Endothelial cell of umbilical vein (primary cell): Measurements from ENCODE around the gene PCDHB9. TPM values are rescaled to one million over a fixed set of nuclear protein-coding genes. Genes with fewer than 3 reads are reported as not detected.
A peak's percentile ranks its signal among the peaks of the same experiment; 100 is the strongest.
"Not testable (repeated sequence)": the region's sequence is repeated elsewhere in the genome, so short reads cannot be mapped to it uniquely, and the experiment has no call there.

ENCODE experiments used
- BruUV-seq: library from RNA; stranded (reverse); fragments of 400-500 nt; replicated peaks from 2 replicates; lab custom pipeline; 2021; lab: Mats Ljungman, UMichigan
- CTCF ChIA-PET: fragments of 300-600, 350-600 bp; sonication (Branson Sonifier 250); formaldehyde crosslinking; loops from one replicate; lab custom pipeline; 2021; ENCODE audit warnings: antibody characterized with exemption, inconsistent platforms; lab: Charles Lee
- POLR2A ChIA-PET: fragments of 300-600, 350-600 bp; sonication (Branson Sonifier 250); formaldehyde crosslinking; loops from one replicate; lab custom pipeline; 2021; ENCODE audit warnings: antibody characterized with exemption, inconsistent platforms; lab: Charles Lee
- DNase-seq: peaks from one replicate; pipeline ENCODE4 v3.0.0-alpha.2; 2011; ENCODE audit warnings: low read depth, low spot score
- FAIRE-seq: peaks from 2 replicates; lab custom pipeline; 2011; peaks lifted over from hg19 to GRCh38; lab: Jason Lieb, UNC
- H2AFZ ChIP-seq: 2 replicates; pipeline ENCODE4 v1.6.0; 2012; ENCODE audit warnings: low read depth, low read length, control low read depth, inconsistent platforms
- H3K27ac ChIP-seq: 2 replicates; pipeline ENCODE4 v1.5.1; 2011; ENCODE audit warnings: low read depth, mild to moderate bottlenecking, control low read depth, low read length, moderate library complexity; ENCODE audit not compliant: insufficient read depth
- H3K27me3 ChIP-seq, 2 experiments: 2 replicates each; pipeline versions ENCODE4 v1.6.0 to v1.6.1; 2011; ENCODE audit warnings: low read length in 2 of 2, mixed read lengths in 1 of 2; ENCODE audit not compliant: control insufficient read depth in 2 of 2, insufficient read depth in 2 of 2
- H3K36me3 ChIP-seq, 2 experiments: 2 replicates in 1 of 2; 3 replicates in 1 of 2; pipeline ENCODE4 v1.5.1; 2011; ENCODE audit warnings: low read length in 2 of 2, mild to moderate bottlenecking in 1 of 2, moderate library complexity in 1 of 2; ENCODE audit not compliant: control insufficient read depth in 2 of 2, insufficient read depth in 2 of 2; ENCODE audit errors: extremely low read depth in 1 of 2
- H3K4me1 ChIP-seq: 3 replicates; pipeline ENCODE4 v1.5.1; 2011; ENCODE audit warnings: mild to moderate bottlenecking, low read length; ENCODE audit not compliant: control insufficient read depth, insufficient read depth; ENCODE audit errors: extremely low read depth
- H3K4me2 ChIP-seq: 2 replicates; pipeline ENCODE4 v1.6.1; 2011; ENCODE audit warnings: low read length, control low read depth, mixed read lengths; ENCODE audit not compliant: insufficient read depth
- H3K4me3 ChIP-seq, 3 experiments: fragments of 200-600 bp in 1 of 3; sonication (generic), shearing (Covaris generic) in 1 of 3; replicated peaks in 1 of 3; 2 replicates each; pipeline ENCODE4 v1.5.1; 2011 to 2016; ENCODE audit warnings: control low read depth in 3 of 3, low read length in 3 of 3, mild to moderate bottlenecking in 2 of 3, inconsistent platforms in 1 of 3, low read depth in 1 of 3, moderate library complexity in 1 of 3; ENCODE audit not compliant: insufficient read depth in 1 of 3
- H3K79me2 ChIP-seq: 2 replicates; pipeline ENCODE4 v1.6.0; 2012; ENCODE audit warnings: low read length, inconsistent platforms; ENCODE audit not compliant: control insufficient read depth, insufficient read depth
- H3K9ac ChIP-seq: replicated peaks from 2 replicates; pipeline ENCODE3; 2011; ENCODE audit warnings: low read length, control low read depth; ENCODE audit not compliant: insufficient read depth; ENCODE audit errors: extremely low read depth
- H3K9me1 ChIP-seq: replicated peaks from 3 replicates; pipeline ENCODE4 v1.6.0; 2011; ENCODE audit warnings: mild to moderate bottlenecking, low read length; ENCODE audit not compliant: control insufficient read depth, insufficient read depth; ENCODE audit errors: extremely low read depth
- H3K9me3 ChIP-seq: replicated peaks from 2 replicates; pipeline ENCODE4 v1.5.1; 2012; ENCODE audit warnings: low read length, inconsistent platforms; ENCODE audit not compliant: control insufficient read depth, insufficient read depth
- H4K20me1 ChIP-seq: replicated peaks from 2 replicates; pipeline ENCODE3; 2011; ENCODE audit warnings: mild to moderate bottlenecking, low read length; ENCODE audit not compliant: control insufficient read depth, insufficient read depth; ENCODE audit errors: extremely low read depth
- EZH2 ChIP-seq: IDR thresholded peaks from 2 replicates; pipeline ENCODE4 v1.6.1; 2012; ENCODE audit warnings: borderline replicate concordance, low read depth, mild to moderate bottlenecking, moderate library complexity, low read length, inconsistent platforms; ENCODE audit not compliant: severe bottlenecking
- FOS ChIP-seq: IDR thresholded peaks from 2 replicates; pipeline ENCODE4 v1.6.1; 2011; ENCODE audit warnings: mild to moderate bottlenecking, low read length, moderate library complexity, borderline replicate concordance; ENCODE audit not compliant: insufficient read depth
- POLR2AphosphoS5 ChIP-seq: IDR thresholded peaks from 2 replicates; pipeline ENCODE4 v1.6.1; 2012; ENCODE audit warnings: low read depth, mild to moderate bottlenecking, control low read depth, low read length, moderate library complexity; ENCODE audit not compliant: insufficient read depth
- dilution Hi-C: fragments of 300-500 bp; cut with MboI; formaldehyde crosslinking; loops from one replicate; pipeline ENCODE4 v1.15.0; 2019; ENCODE audit warnings: low sequenced_read_pairs; ENCODE audit not compliant: extremely low pct_ligation_motif_present
- intact Hi-C: fragments of 100-400 bp; cut with micrococcal nuclease; formaldehyde crosslinking; loops from one replicate; pipeline ENCODE4 v1.10.0; 2022
- polyA plus RNA-seq, 4 experiments: library from polyadenylated mRNA; depleted of rRNA in 3 of 4; stranded (reverse) in 3 of 4; unstranded in 1 of 4; fragments of >200 nt; gene quantifications; 2 replicates each; pipeline versions ENCODE4 v1.2.1 to v1.2.3, GENCODE V29; 2011 to 2012; ENCODE audit warnings: missing spikeins in 1 of 4
- total RNA-seq: library from RNA; stranded (reverse); gene quantifications from 2 replicates; pipeline ENCODE4 v1.2.3, GENCODE V29; 2021

PCDHB9 gene
- total and polyA plus RNA-seq, 2 donors (not counting 3 experiments of a cell fraction or from before 2014, with no cell fraction given), result 0.14 to 0.20 TPM

- Histone ChIP-seq H2AFZ (no peak overlapping the region), H3K9me3 (no peaks in the 10 kb centered on the region), H3K9me1 (no peaks in the 10 kb centered on the region), H3K36me3 (no peaks in the 10 kb centered on the region), H3K27ac (no peak overlapping the region), H4K20me1 (no peaks in the 10 kb centered on the region), H3K4me2 (no peak overlapping the region), H3K9ac (no peak overlapping the region), H3K4me1 (no peaks in the 10 kb centered on the region), H3K4me3 (no peak overlapping the region), H3K27me3 (no peaks in the 10 kb centered on the region), H3K79me2 (no peaks in the 10 kb centered on the region)
- no peak for FAIRE-seq
- BruUV-seq, result no TSS peak
- dilution Hi-C loops, result no loop called here
- TF ChIP-seq POLR2AphosphoS5 (no peak), FOS (no peak), EZH2 (no peak)
- DNase-seq, result no peak
- POLR2A ChIA-PET, result no interaction called here
- CTCF ChIA-PET, result no interaction called here
- intact Hi-C loops, result no loop called here
These were observed 11.0 kb upstream of the PCDHB9 start for GRCh38 chr5:141175933-141176332.

GRCh38 chr5:141177577-141178191, 9.3 kb upstream of the PCDHB9 start, which contains the start of gene PCDHB8:
Gene PCDHB8 (plus strand): TSS chr5:141177790. CDS start chr5:141178035, 245 bp downstream.
- BruUV-seq, H3K79me2 ChIP-seq, H3K4me1 ChIP-seq, H3K4me2 ChIP-seq, DNase-seq, H3K9me1 ChIP-seq, H3K9ac ChIP-seq, H3K4me3 ChIP-seq, intact Hi-C loops, H4K20me1 ChIP-seq, dilution Hi-C loops, H3K9me3 ChIP-seq, H3K36me3 ChIP-seq, POLR2A ChIA-PET, H3K27ac ChIP-seq, H2AFZ ChIP-seq, H3K27me3 ChIP-seq: not testable (repeated sequence)
- peak; percentile 43 for FAIRE-seq
- CTCF ChIA-PET, result interaction anchor here (0.8 to 1.4 kb wide), 2 partner anchors 9 to 56 kb away, joined by 3 read pairs; partner anchors contain the start of genes PCDHB4 and PCDHB9

GRCh38 chr5:141179371-141179770, 7.6 kb upstream of the PCDHB9 start:
- H4K20me1 ChIP-seq, FAIRE-seq, H3K4me3 ChIP-seq, H3K4me2 ChIP-seq, intact Hi-C loops, CTCF ChIA-PET, H3K79me2 ChIP-seq, H3K9me1 ChIP-seq, H2AFZ ChIP-seq, H3K27ac ChIP-seq, H3K27me3 ChIP-seq, DNase-seq, H3K4me1 ChIP-seq, POLR2A ChIA-PET, dilution Hi-C loops, BruUV-seq, H3K36me3 ChIP-seq, H3K9me3 ChIP-seq, H3K9ac ChIP-seq: not testable (repeated sequence)

GRCh38 chr5:141179876-141180275, 7.1 kb upstream of the PCDHB9 start:
- H3K9me1 ChIP-seq, DNase-seq, FAIRE-seq, dilution Hi-C loops, H3K79me2 ChIP-seq, CTCF ChIA-PET, BruUV-seq, H3K27me3 ChIP-seq, H3K27ac ChIP-seq, H3K36me3 ChIP-seq, H3K9me3 ChIP-seq, H3K4me1 ChIP-seq, H3K4me3 ChIP-seq, H3K4me2 ChIP-seq, H2AFZ ChIP-seq, POLR2A ChIA-PET, H4K20me1 ChIP-seq, intact Hi-C loops, H3K9ac ChIP-seq: not testable (repeated sequence)
